GM19238 (cell line): ENCODE results near the gene TMOD1.
"Not testable (repeated sequence)": the region's sequence is repeated elsewhere in the genome, so short reads cannot be mapped to it uniquely, and the experiment has no call there.

Source experiments
- DNase-seq: peaks from one replicate; pipeline ENCODE4 v3.0.0; 2011; ENCODE audit warnings: low spot score; ENCODE audit not compliant: insufficient read length

TMOD1 gene

GRCh38 chr9:97501177-97501971 is at the start of gene TMOD1:
TSS of gene TMOD1 (plus strand) at chr9:97501666. CDS start at chr9:97524189, 22,523 bp downstream.
- DNase-seq: peak; percentile 85

DNA sequence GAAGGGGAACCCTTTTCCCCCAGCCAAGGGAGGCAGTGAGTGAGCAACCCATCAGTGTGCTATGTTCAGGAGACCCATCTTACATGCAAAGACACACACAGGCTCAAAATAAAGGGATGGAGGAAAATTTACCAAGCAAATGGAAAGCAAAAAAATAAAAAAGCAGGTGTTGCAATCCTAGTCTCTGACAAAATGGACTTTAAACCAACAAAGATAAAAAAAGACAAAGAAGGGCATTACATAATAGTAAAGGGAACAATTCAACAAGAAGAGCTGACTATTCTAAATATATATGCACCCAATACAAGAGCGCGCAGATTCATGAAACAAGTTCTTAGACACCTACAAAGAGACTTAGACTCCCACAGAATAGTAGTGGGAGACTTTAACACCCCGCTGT is 47.9 kb upstream of the TMOD1 start:
- not testable (repeated sequence) for DNase-seq

DNA sequence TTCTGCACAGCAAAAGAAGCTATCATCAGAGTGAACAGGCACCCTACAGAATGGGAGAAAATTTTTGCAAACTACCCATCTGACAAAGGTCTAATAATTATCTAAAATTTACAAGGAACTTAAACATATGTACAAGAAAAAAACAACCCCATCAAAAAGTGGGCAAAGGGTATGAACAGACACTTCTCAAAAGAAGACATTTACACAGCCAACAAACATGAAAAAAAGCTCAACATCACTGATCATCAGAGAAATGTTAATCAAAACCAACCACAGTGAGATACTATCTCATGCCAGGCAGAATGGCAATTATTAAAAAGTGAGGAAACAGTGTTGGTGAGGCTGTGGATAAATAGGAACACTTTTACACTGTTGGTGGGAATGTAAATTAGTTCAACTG is 44.6 kb upstream of the TMOD1 start:
- DNase-seq: not testable (repeated sequence)

GRCh38 chr9:97459326-97459725 is 42.1 kb upstream of the TMOD1 start:
- DNase-seq: no peak

DNA sequence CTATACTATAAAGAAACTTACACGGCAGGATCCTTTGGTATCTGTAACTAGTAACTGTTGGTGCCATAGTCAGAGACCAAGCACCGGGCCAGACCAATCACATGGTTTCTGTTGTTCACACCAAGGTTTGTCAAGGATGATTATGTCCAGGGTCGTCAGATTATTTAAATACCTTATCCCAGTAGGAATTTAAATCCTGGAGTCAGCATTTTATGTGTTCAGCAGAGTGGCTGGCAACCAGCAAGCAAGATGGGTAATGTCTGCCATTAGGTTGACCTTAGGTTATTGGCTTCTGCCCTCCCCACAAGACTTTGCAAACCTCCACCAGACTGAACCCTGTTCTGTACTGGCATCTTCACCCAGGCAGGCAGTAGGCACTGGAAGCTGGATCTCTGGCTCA is 39.3 kb upstream of the TMOD1 start:
- no peak for DNase-seq

GRCh38 chr9:97462914-97463313 is 38.6 kb upstream of the TMOD1 start:
- no peak for DNase-seq

DNA sequence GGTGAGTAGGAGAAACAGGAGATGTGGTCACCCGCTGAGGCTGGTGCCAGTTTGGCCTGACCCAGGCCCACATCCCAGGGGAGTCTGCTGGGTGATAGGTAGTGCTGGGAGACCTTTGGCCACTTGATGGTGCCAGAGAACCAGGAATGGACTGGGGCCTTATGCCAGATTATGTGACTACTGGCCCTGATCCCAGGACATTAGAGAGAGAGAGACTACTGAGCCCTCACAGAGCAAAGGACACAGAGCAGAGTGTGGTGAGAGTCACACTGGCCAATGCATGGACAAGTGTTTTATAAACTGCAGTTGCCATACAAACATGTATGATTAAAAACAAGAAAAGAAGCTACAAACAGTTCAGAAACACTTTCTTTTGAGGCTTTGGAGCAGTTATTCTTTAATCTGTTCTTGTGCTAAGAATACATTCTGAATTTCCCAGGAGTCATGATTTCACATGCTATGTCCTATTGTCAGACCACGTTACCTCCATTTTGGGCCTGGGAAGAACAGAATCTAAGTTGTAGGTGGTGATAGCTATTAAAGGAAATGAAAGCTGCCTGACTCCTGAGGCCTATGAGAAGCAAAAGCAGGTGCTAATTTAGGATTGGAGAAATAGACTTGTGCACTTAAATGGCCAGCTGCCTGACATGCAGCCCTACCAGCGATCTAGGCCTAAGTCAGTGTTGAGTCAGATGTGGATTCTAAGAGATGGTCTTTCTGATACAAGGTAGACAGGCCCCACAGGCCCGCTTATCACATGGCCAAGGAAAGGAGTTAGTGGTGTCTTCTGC is 32.6 kb upstream of the TMOD1 start:
- peak; percentile 59 for DNase-seq

DNA sequence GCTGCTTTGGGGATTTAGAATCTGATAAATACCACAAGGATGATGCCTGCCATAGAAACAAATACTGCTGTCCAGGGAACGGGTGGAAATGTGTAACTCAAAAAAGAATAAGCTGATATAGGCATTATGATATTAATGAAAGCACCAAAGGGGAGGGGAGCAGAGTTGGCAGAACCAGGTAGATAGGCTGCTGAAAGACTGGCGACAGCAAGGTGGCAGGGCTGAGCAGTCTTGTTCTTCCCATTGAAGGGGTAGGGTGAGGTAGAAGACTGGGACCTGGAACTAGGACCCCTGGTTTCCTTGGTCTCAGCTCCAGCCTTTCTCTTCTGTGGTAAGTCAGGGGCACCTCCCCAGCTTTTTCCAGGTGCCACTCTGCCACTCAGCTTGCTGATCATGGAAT is 31.4 kb upstream of the TMOD1 start:
- no peak for DNase-seq

DNA sequence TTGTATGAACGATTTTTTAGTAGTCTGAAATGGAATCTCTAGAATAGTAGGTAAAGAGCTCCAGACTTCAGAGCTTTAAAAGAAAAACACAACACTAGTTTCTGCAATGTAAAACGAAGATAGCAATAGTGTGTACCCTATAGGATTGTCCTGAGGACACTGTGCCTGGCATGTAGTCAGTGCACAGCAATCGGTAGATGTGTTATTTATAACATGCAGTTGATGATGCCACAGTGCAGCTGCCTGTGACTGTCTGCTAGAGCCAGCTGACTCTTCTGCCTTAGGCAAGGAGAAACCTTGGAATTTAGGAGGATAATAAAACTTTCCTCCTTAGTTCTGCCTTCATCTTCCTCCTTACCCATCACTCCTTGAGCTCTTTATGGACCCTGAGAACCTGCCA is 27.7 kb upstream of the TMOD1 start:
- no peak for DNase-seq

DNA sequence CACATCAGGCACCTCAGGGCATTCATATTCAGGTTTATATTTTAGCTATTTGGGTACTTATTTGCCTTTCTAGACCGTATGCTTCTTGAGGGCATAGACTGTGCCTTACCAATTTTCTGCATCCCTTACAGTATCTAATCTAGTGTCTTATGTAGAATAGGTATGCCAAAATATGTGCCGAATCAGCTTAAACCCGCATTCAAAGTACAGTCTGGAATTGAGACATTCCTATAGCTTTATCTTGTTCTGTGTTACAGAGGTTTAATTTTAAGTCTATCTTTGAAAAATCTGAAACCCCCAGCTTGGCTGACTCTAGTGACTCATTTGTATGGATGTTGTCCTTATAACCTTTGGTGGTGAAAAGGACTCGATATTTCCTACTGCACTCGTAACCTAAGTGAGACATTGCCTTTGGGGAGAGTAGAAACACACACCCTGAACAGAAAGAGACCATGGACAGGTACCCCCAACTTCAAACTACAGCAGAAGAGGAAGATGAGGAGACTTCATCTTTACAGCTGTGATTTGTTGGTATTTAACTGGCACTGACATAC is 27.0 kb upstream of the TMOD1 start:
- no peak for DNase-seq

DNA sequence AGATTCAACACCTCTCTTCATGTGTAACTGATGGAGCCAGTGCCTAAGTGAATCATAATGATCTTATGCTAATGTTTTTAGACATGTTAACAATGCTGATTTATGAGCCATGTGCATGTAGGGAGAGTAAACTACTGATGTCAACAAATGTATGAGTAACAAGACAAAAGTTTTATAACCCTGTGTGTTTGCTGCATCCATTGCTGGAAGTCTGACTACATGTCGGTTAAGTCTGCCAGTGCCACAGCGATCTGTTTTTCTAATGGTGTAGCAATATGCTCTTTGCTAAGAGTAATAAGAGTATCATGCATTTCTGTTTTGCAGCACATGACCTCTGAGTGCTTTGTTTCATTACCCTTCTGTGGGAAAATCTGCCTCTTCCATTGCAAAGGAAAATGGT is 26.4 kb upstream of the TMOD1 start:
- DNase-seq: no peak

DNA sequence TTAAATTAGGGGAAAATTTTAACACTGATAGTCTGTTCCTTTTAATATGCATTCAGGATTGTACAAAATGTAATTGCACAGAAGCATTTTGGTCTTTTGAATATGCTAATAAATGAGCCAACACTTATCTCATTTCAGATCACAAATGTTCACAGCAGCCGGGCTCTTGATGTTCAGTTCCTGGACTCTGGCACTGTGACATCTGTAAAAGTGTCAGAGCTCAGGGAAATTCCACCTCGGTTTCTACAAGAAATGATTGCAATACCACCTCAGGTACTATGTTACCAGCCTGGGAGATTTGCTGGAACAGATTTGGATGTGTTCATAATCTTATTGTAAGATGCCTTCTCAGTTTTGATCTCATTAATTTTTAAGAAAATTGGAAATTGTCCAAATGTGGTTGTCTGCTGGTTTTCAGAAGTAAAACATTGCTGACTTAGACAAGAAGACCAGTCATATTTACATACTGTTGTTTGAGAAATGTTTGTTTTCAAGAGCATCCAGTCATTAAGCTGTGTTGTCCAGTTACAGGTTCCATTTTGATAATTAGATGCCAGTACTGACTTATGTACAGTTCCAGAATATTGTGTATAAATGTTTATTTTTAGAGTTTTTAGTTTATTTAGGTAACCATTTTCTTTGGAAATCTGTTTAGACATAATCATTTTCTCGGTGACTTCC is 23.0 kb upstream of the TMOD1 start:
- no peak for DNase-seq

GRCh38 chr9:97479496-97480159 is 21.8 kb upstream of the TMOD1 start:
- DNase-seq: no peak

GRCh38 chr9:97480174-97480573 is 21.3 kb upstream of the TMOD1 start:
- no peak for DNase-seq

DNA sequence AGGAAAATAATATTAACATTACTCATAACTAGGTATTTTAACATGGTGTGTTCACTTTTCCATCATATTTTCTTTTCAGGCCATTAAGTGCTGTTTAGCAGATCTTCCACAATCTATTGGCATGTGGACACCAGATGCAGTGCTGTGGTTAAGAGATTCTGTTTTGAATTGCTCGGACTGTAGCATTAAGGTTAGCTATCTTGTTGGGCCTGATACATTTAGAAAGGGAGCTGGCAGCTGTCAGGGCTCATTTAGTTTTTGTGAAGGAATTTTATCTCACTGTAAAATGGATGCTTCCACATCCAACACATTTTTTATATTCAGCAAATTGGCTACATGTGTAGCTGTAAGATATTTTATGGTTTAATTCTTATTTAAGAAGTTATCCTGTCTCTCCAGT is 20.7 kb upstream of the TMOD1 start:
- no peak for DNase-seq

DNA sequence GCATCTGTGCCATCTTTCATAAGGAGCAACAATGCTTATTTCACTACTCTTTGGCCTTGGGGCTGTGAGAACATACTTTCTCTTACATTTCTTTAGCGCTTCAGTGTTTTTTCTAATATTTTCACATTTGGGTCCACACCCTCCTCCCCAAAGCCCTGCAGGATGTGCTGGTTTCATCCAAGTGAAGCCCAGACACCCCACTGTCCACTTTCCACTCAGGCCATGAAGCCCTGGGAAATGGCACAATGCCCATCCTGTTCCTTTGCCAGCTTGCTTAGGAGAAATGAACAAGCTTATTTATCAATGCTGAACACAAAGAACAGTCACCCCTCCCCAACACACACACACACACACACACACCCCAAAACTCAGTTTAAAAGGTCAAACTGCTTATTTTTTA is 17.3 kb upstream of the TMOD1 start:
- DNase-seq: no peak

DNA sequence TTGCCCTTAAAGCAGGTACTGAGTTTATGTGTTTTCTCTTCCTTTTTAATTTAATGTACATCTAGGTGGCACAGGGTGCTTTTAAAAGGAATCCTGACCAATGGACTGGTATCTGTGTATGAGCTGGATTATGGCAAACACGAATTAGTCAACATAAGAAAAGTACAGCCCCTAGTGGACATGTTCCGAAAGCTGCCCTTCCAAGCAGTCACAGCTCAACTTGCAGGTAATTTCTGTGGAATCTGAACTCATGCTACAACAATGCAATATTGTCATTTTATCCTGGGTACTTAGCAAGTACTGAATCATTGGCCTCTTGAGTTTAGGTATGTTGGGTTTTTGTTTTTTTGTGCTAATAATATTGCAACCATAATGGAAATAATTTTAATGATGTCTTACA is 14.4 kb upstream of the TMOD1 start:
- no peak for DNase-seq

- no peak for DNase-seq
Measured at GRCh38 chr9:97487861-97488260, 13.6 kb upstream of the TMOD1 start.

DNA sequence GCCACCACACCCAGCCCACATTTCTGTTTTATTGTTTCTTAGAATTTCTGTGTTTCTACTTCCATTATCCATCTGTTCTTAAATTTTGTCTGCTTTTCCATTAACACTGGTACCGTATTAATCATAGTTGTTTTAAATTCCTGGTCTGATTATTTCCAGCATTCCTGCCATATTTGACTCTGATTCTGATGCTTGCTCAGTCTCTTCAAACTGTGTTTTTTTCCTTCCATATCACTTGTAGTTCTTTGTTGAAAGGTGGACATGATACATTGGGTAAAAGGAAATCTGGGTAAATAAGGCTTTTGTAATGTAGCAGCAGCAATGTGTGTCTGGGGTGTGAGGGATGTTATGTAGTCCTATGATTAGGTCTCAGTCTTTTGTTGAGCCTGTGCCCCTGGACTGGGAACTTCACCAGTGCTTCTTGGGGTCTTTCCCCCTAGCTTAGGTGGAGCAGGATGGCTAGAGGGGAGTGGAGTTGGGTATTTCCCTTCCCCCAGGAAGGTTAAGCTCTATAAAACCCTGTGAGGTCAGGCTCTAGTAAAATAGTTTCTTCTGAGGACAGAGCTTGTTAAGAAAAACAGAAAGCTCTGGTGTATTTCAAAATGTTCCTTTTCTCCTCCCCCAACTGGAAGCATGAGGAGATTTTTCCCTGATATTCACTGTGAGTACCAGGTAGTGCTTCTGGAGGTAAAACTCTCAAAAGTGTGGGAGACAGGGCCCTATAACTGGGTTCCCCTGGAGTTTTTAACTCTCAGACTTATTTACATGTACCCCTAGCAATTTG is 10.1 kb upstream of the TMOD1 start:
- no peak for DNase-seq

DNA sequence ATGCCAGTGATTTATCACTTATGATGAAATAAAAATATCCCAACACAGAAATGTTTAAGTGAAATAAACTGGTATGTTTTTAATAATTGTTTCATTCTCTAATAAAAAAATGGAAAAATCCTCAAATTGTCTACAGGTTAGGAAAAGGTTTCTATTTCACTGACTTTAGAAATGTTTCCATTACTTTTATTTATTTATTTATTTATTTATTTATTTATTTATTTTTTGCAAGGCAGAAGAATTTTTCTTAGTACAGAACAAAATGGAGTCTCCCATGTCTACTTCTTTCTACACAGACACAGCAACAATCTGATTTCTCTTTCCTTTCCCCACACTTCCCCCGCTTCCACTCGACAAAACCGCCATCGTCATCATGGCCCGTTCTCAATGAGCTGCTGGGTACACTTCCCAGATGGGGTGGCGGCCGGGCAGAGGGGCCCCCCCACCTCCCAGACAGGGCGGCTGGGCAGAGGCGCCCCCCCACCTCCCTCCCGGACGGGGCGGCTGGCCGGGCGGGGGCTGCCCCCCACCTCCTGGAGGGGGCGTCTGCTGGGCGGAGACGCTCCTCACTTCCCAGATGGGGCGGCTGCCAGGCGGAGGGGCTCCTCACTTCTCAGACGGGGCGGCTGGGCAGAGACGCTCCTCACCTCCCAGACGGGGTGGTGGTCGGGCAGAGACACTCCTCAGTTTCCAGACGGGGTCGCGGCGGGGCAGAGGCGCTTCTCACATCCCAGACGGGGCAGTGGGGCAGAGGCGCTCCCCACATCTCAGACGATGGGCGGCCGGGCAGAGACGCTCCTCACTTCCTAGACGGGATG is 3.7 kb upstream of the TMOD1 start:
- not testable (repeated sequence) for DNase-seq
